Measurements from ENCODE around the gene AGPS. TPM values are rescaled to one million over a fixed set of nuclear protein-coding genes. Genes with fewer than 3 reads are reported as not detected.
A peak's percentile ranks its signal among the peaks of the same experiment; 100 is the strongest.

AGPS gene
- total and polyA plus RNA-seq, 2 donors (not counting 1 experiment from before 2014, with no cell fraction given): 15.9 to 18.0 TPM

GRCh38 chr2:177489719-177490301 is 97.2 kb downstream of the AGPS start:
- H4K20me1 ChIP-seq (ENCODE audit: control insufficient read depth, extremely low read depth, insufficient read depth, low read length): no peaks in the 10 kb centered on the region
- no peak overlapping the region for H3K4me3 ChIP-seq (replicated peaks in 1 of 4; ENCODE audit: control extremely low read depth in 1 of 4, insufficient read depth in 1 of 4, low read depth in 3 of 4, low read length in 4 of 4)
- no peak overlapping the region for H3K27ac ChIP-seq (ENCODE audit: insufficient read depth, low read length)
- H3K4me1 ChIP-seq (ENCODE audit: control insufficient read depth, extremely low read depth, insufficient read depth, low read length): no peaks in the 10 kb centered on the region
- peak; percentile 19 to 68 for DNase-seq (ENCODE audit: low read depth in 2 of 2)
- H3K36me3 ChIP-seq (ENCODE audit: control insufficient read depth, insufficient read depth, low read length): no peaks in the 10 kb centered on the region
- no peaks in the 10 kb centered on the region for H3K9me3 ChIP-seq (ENCODE audit: control insufficient read depth, insufficient read depth, low read depth, low read length)
- no peak overlapping the region for H3K4me2 ChIP-seq (ENCODE audit: extremely low read depth, insufficient read depth, low read length)
- H2AFZ ChIP-seq (ENCODE audit: low read length): no peak overlapping the region
- no peak for TF ChIP-seq EZH2 (IDR thresholded peaks at IDR 0.05; ENCODE audit: low read length, missing control alignments)
- TF ChIP-seq CTCF (conservative IDR thresholded peaks at IDR 0.05 in 1 of 2, IDR thresholded peaks at IDR 0.05 in 1 of 2; ENCODE audit: low read depth in 1 of 2, low read length in 2 of 2): peak; percentile 61 to 73
- no peak overlapping the region for H3K9ac ChIP-seq (ENCODE audit: insufficient read depth, low read length)
- H3K27me3 ChIP-seq (ENCODE audit: control insufficient read depth, insufficient read depth, low read length): no peaks in the 10 kb centered on the region
- no peaks in the 10 kb centered on the region for H3K79me2 ChIP-seq (ENCODE audit: control insufficient read depth, insufficient read depth, low read length)

GRCh38 chr2:177495945-177496344 is 103.4 kb downstream of the AGPS start:
- Histone ChIP-seq H4K20me1 (ENCODE audit: control insufficient read depth, extremely low read depth, insufficient read depth, low read length) (no peaks in the 10 kb centered on the region), H3K4me1 (ENCODE audit: control insufficient read depth, extremely low read depth, insufficient read depth, low read length) (no peaks in the 10 kb centered on the region), H3K4me2 (ENCODE audit: extremely low read depth, insufficient read depth, low read length) (no peak overlapping the region), H3K4me3 (replicated peaks in 1 of 4; ENCODE audit: control extremely low read depth in 1 of 4, insufficient read depth in 1 of 4, low read depth in 3 of 4, low read length in 4 of 4) (no peak overlapping the region), H2AFZ (ENCODE audit: low read length) (no peak overlapping the region), H3K36me3 (ENCODE audit: control insufficient read depth, insufficient read depth, low read length) (no peaks in the 10 kb centered on the region), H3K79me2 (ENCODE audit: control insufficient read depth, insufficient read depth, low read length) (no peaks in the 10 kb centered on the region), H3K27me3 (ENCODE audit: control insufficient read depth, insufficient read depth, low read length) (no peaks in the 10 kb centered on the region), H3K27ac (ENCODE audit: insufficient read depth, low read length) (no peak overlapping the region), H3K9me3 (ENCODE audit: control insufficient read depth, insufficient read depth, low read depth, low read length) (no peaks in the 10 kb centered on the region), H3K9ac (ENCODE audit: insufficient read depth, low read length) (no peak overlapping the region)
- DNase-seq (ENCODE audit: low read depth in 2 of 2): no peak
- TF ChIP-seq EZH2 (IDR thresholded peaks at IDR 0.05; ENCODE audit: low read length, missing control alignments) (no peak), CTCF (conservative IDR thresholded peaks at IDR 0.05 in 1 of 2, IDR thresholded peaks at IDR 0.05 in 1 of 2; ENCODE audit: low read depth in 1 of 2, low read length in 2 of 2) (no peak)

- TF ChIP-seq CTCF (conservative IDR thresholded peaks at IDR 0.05 in 1 of 2, IDR thresholded peaks at IDR 0.05 in 1 of 2; ENCODE audit: low read depth in 1 of 2, low read length in 2 of 2) (no peak), EZH2 (IDR thresholded peaks at IDR 0.05; ENCODE audit: low read length, missing control alignments) (no peak)
- no peak overlapping the region for H3K4me3 ChIP-seq (replicated peaks in 1 of 4; ENCODE audit: control extremely low read depth in 1 of 4, insufficient read depth in 1 of 4, low read depth in 3 of 4, low read length in 4 of 4)
- no peaks in the 10 kb centered on the region for H3K9me3 ChIP-seq (ENCODE audit: control insufficient read depth, insufficient read depth, low read depth, low read length)
- no peaks in the 10 kb centered on the region for H3K79me2 ChIP-seq (ENCODE audit: control insufficient read depth, insufficient read depth, low read length)
- no peaks in the 10 kb centered on the region for H4K20me1 ChIP-seq (ENCODE audit: control insufficient read depth, extremely low read depth, insufficient read depth, low read length)
- no peak for DNase-seq (ENCODE audit: low read depth in 2 of 2)
- no peaks in the 10 kb centered on the region for H3K4me1 ChIP-seq (ENCODE audit: control insufficient read depth, extremely low read depth, insufficient read depth, low read length)
- no peak overlapping the region for H2AFZ ChIP-seq (ENCODE audit: low read length)
- no peaks in the 10 kb centered on the region for H3K27me3 ChIP-seq (ENCODE audit: control insufficient read depth, insufficient read depth, low read length)
- H3K9ac ChIP-seq (ENCODE audit: insufficient read depth, low read length): no peak overlapping the region
- no peak overlapping the region for H3K27ac ChIP-seq (ENCODE audit: insufficient read depth, low read length)
- H3K4me2 ChIP-seq (ENCODE audit: extremely low read depth, insufficient read depth, low read length): no peak overlapping the region
- H3K36me3 ChIP-seq (ENCODE audit: control insufficient read depth, insufficient read depth, low read length): no peaks in the 10 kb centered on the region
Measured at GRCh38 chr2:177496921-177497320, 104.3 kb downstream of the AGPS start.
